Skin of body (tissue), 2 donors: ENCODE data around the gene GLMP. TPM values are rescaled to one million over a fixed set of nuclear protein-coding genes. Genes with fewer than 3 reads are reported as not detected.

Experiments
- DNase-seq: peaks from one replicate; lab custom pipeline; 2025; lab: John Stamatoyannopoulos, UW
- total RNA-seq: library from RNA; depleted of rRNA; stranded (reverse); fragments of >200 nt; gene quantifications from one replicate; pipeline ENCODE4 v1.2.3, GENCODE V29; 2014

The GLMP gene
- total RNA-seq, 1 donor from 2014 or later, result 23.2 TPM

DNA sequence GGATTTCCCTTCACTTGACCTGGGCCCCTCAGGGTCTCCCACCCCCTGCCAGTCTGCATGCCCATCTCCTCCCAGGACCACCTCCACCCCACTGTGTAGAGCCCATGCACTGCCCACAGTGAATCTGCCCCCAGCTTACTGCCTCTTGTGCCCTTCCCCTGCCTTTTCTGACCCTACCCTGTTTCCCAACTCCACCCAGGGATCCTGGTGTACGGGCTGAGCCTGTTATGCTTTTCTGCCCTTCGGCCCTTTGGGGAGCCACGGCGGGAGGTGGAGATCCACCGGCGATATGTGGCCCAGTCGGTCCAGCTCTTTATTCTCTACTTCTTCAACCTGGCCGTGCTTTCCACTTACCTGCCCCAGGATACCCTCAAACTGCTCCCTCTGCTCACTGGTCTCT, 9.4 kb downstream of the GLMP start:
- no peak for DNase-seq

- DNase-seq, result no peak
These were observed 10.0 kb downstream of the GLMP start for GRCh38 chr1:156285437-156285836.

- no peak for DNase-seq
These were observed 10.7 kb downstream of the GLMP start for GRCh38 chr1:156284757-156285156.

DNA sequence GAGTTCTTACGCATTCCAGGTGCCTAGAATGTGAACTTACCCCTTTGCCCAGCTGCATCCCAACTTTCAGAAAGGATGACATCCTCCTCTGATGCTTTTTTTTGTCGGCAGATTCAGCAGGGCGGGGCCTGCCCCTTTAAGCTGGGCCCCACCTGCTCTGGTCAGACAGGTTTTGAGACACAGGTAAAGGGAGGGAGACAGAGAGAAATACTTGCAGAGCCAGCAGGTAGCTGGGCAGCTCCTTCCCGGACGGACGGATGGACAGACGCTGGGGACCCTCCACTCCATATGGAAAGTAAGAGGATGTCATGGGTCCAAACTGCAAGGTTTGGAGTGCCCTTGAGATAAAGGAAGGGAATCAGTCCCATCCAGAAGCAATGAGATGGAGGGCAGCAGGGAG, 11.4 kb downstream of the GLMP start, which contains the start of gene TMEM79:
Gene TMEM79 (plus strand): TSS at position 214 of the 400 bp plus-strand sequence. CDS start 902 bp downstream, outside the sequence.
- DNase-seq, result no peak

GRCh38 chr1:156283521-156283920, 12.0 kb downstream of the GLMP start:
- no peak for DNase-seq

DNA sequence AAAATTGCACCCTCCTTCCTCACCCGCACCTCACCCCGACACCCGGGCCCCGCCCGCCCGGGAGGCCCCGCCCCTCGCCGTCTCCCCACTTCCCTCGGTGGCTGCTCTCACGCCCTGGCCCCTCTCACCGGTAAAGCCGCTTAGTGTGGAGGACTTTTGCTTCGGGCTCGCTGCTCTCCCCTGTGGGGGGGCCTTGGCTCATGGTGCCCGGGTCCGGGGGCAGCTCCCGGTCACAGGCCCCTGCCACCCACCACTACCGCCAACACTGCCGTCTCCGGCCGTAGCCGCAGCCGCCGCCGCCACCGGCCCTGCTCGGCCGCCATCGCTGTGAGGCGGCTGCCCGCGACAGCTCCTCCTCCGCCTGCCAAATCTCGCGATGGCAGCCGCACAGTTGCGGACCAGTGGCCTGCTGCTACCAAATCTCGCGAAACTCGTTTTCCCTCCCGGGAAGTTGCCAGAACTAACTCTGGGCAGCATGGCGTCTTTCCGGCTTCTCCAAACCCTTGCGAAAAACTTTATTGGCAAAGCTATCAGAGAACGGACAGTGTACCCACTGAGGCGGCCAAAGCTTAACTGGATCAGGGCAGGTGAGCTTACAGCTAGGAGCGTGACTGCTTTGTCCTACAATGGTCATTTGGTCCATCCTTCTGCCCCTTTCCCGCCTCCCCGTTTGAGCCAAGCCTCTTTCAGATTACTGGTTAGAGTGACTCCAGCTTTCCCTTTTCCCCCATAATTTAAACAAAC, 12.8 kb downstream of the GLMP start, which contains the start of gene SMG5:
Gene SMG5 (minus strand): TSS at position 347 of the 744 bp plus-strand sequence. CDS start 145 bp downstream, at position 202.
- DNase-seq, result peak; percentile 98

- DNase-seq, result no peak
These were observed 13.6 kb downstream of the GLMP start for GRCh38 chr1:156281693-156282478.

- no peak for DNase-seq
These were observed 14.2 kb downstream of the GLMP start for GRCh38 chr1:156281281-156281680.

GRCh38 chr1:156279837-156280236, 15.6 kb downstream of the GLMP start:
- no peak for DNase-seq

DNA sequence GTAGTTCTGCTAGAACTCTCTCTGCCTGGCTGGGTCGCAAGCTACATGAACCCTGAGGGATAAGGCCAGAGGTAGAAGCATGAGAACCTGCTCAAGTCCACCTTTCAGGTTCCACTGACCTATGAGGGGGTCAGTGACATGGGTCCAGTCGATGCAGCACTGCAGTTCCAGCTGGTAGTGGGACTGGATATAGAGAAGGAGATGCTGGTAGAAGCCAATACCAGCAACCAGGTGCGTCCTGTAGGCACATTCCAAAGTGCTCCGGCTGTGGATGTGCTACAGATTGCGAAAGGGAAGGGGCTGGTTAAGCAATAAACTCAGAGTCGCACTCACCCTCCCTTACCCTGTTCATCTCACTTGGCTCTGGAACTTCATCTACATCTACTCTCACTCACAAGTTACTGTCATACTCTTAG, 18.5 kb downstream of the GLMP start:
- DNase-seq, result no peak

- DNase-seq, result no peak
These were observed 18.9 kb downstream of the GLMP start for GRCh38 chr1:156276532-156276931.

DNA sequence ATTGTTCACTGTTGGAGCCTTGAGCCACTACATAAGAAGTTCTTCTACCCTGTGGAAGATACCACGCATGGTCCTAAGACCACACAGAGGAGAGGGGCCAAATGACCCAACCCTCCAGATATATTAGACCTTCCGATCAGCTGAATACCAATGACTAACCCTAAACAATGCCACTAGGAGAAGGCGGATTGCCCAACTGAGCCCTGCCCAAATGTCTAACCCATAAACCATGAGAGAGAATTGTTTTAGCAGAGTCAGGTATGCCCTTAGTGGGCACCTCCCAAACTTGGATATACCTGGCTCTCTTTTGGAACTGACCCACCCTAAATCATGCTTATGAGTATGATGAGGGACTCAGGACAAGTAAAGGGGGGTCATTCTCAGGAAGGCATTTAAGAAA, 25.2 kb downstream of the GLMP start:
- no peak for DNase-seq

DNA sequence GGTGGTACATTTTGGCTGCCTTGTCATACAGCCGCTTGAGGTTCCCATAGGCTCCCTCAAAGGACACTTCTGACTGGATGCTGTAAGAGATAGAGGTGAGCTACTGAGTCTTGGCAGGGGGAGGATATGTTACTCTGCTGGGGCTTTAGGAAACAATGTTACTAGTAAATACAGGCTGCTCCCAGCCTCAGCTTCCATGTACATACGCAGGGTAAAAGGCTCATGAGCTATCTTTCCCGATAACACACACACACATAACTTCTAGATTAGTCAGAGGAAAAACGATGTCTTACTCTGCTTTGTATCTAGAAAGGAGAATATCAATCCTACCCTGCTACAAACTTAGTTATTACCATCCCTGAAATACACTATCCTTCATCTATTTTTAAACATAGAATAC, 27.1 kb downstream of the GLMP start:
- no peak for DNase-seq

DNA sequence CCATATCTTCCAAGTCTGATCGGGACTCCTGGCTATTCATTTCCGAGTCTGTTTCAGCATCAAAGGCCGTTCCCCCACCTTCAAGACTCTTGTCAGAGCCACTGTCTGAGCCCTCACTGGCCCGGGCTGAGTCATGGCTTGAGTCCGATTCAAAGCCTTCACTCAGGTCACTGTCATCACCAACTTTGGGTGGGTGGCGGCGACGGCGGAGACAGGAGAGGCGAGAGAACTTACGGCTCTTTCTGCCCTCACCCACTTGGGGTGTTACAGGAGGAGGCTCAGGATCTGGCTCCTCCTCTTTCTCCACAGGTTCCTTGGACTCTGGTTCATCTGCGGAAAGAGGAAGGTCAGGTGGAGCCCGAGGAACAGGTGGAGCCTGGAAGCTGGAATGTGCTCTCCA, 29.4 kb downstream of the GLMP start:
- DNase-seq, result no peak

DNA sequence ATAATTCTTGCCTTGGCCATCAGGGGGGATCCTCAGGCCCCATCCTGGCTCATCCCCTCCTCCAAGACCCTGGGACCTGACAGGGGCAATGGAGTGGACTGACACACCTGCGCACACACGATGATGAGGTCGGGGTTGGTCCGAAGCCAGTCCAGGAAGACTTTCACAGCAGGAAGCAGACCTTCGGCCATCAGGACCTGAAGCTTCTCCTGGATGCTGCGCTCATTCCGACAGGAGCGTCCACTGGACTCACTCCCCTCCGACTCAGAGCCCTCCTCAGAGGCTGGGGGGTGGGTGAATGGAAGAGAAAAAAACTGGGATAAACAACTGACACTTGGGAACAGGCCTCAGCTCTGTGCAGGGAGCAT, 32.2 kb downstream of the GLMP start:
- no peak for DNase-seq

DNA sequence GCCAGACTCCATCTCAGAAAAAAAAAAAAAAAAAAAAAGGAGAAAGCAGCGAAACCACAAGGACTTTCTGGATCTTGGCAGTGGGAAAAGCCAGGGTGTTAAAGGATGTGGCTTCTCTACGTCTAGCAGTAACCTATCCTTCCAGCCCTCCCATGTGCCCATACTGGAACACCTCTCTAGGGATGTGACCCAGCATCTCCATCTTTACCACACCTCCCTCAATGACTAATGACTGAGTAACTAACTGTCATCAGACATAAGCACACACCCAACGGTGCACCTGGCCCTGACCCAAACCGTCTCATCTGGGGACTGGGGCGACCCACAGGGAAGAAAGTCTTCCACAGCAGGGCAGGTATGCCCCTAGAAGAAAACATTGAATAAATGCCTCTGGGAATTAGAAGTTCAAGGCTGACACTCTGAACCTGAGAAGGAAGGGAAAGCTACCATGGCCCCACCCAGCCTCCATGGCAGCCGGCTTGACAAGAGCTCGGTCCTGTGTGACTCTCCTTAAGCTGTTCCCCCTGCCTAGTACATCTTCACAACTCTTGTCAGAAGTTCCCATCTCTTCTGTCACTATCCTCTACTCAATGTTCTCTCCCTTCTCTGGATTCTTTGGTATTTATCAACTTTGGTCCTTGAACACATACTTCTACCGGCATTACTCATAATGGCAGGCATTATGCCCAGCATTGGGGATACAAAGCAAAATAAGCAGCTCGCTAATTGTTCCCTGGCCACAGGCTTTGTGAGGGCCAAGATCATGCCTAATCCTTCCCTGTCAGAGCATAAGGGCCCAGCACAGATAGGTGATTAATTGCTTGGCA, 32.8 kb downstream of the GLMP start:
- DNase-seq, result no peak

GRCh38 chr1:156260896-156261295, 34.6 kb downstream of the GLMP start:
- DNase-seq, result no peak

- no peak for DNase-seq
These were observed 35.7 kb downstream of the GLMP start for GRCh38 chr1:156259805-156260204.

DNA sequence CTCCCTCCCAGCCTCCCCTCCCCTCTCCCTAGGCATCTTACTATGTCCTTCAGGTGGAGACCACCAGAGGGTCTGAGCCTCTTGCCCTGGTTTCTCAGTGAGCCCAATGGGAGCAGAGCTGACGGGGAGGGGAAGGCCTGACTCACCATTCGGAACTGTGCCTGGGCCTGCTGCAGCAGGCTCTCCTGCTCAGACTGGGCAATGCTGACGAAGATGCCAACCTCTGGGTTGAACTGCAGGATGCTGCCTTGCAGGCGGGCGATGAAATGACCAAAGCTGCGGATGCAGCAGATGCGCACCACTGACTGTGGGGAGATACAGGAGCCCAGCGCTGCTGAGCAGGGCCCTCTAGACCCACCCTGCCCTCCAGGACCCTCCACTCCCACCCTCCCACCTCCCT, 36.6 kb downstream of the GLMP start:
- no peak for DNase-seq

- DNase-seq, result no peak
These were observed 37.8 kb downstream of the GLMP start for GRCh38 chr1:156257711-156258110.

DNA sequence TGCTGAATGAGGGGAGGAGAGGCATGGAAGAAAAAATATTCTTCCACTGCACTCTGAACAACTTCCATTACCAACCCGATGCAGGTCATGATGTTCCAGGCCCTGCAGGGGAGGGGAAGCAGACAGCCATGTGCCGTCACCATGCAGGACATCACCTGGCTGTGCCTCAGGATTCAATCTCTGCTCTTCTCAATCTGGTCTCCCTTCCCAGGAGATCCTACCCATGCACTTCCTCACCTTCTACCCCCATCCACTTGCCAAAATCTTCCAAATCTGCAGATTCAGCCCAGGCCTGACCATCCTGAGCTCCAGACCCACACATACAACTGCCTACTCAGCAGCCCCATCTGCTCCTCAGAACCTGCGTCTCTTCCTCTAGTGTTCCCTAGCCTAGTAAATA, 41.8 kb downstream of the GLMP start:
- DNase-seq, result no peak

DNA sequence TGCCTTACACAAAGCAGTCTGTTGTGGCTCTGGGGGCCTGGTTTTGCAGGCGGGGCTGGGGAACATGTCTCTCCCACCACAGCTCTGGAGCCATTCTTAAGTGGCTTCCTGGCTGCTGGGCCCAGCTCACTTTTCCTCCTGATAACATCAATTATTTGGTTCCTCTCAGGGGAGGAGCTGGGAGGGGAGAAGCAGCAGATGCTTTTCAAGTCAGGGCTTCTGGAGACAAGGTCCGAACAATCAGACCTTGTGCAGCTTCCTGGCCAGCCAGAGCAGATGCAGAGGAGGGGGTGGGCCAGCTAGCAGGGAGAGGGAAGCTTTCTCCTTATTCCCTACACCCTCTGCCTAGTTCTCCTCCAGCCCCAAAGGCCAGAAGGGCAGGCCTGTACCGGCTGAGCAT, 44.0 kb downstream of the GLMP start:
- no peak for DNase-seq
